Left colon (tissue), 2 donors: ENCODE data around the gene FAM186B. TPM values are rescaled to one million over a fixed set of nuclear protein-coding genes. Genes with fewer than 3 reads are reported as not detected.
A peak's percentile ranks its signal among the peaks of the same experiment; 100 is the strongest.

Experiments used
- ATAC-seq: fragments of 200-7000 bp; cut with Tn5 transposase; one replicate; pipeline ENCODE4 v1.9.1; 2020; ENCODE audit warnings: mild to moderate bottlenecking, moderate library complexity
- DNase-seq, 2 donors: peaks; one replicate each; pipeline ENCODE4 v3.0.0-alpha.2; 2020
- intact Hi-C, 2 donors: fragments of 100-400 bp; cut with DNase I in 1 of 2; cut with micrococcal nuclease in 1 of 2; formaldehyde crosslinking; loops; one replicate each; pipeline versions ENCODE4 v1.11.2 to v1.14.0; 2022; cut with DNase I, micrococcal nuclease
- total RNA-seq, 2 donors: library from RNA; stranded (reverse); fragmentation: NEBNext Ultra II Directional; extraction: Animal tissue kit (Norgen Biotek cat#: 25700); gene quantifications; one replicate each; pipeline ENCODE4 v1.2.1, GENCODE V29; 2021
- donor health status: DM: no; HTN: no; CAD: no.
- donor health status: DM: yes; HTN: yes; CAD: no.

The FAM186B gene
- total RNA-seq, 2 donors from 2014 or later = 0.25 to 0.31 TPM

DNA sequence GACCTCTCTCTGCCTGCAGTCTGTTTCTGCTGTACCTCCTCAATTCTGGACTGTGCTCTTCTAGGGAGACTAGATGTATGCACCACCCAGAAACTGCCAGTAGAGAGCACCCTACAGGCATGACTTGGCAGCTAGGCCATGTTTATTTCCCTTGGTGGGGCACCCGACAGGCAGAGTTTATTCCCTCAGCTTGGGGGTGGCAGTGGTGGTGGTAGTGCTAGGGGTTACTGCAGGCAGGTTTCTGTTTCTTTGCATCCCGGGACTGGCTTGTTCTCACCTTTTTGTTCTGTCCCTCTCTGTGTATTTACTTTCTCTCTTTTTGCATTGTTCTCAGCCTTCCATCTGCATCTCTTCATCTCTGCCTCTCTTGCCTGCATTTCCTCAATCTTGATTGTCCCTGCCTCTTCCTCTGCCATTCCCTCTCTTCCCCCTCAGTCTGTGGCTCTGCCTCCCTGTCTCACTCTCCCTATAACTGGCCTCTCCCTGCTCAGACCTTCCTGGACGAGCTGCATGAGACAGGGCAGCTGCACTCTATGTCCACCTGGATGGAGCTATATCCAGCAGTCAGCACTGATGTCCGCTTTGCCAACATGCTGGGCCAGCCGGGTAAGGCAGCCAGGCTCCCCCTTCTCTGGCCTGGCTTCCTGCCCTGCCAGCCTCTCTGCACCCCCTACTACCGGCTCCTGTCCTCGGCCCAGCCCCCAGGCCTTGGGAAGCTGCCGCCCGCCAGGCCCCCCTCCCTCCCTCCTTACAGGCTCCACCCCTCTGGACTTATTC is 31.7 kb upstream of the FAM186B start:
- DNase-seq (peak; percentile 51 to 55), ATAC-seq (peak; percentile 87)
- intact Hi-C loops = no loop called here

DNA sequence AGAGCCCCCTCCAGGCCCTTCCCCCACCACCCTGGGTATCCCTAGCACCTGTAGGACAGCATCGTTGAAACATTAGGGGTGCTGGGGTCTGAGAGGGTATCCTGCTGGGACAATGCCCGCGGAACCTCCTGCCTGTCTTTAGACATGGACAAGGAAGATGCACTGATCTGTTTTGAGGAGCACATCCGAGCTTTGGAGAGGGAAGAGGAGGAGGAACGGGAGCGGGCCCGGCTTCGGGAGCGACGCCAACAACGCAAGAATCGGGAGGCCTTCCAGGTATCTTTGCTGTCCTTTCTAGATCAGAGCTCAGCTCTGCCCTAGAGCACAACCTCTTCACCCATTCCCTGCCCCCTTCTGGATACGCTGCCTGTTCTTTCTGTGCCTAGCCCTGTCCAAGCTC is 31.1 kb upstream of the FAM186B start:
- no peak for DNase-seq
- intact Hi-C loops = no loop called here
- ATAC-seq = no peak

DNA sequence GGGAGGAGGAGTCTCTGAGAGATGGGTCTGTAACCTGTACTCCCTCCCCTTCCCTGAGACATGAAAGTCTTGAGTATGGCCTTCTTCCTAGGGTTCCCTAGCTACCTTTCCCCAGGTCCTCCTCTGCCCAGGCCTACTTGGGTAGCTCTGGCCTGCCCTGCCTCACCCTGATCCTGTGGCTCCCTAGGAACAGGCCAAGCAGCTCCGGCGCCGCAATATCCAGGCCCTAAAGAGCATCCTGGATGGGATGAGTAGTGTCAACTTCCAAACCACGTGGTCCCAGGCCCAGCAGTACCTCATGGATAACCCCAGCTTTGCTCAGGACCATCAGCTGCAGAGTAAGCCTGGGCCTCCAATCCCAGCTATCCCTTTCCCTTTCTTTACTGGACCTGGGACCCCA is 30.2 kb upstream of the FAM186B start:
- intact Hi-C loops = no loop called here
- ATAC-seq = no peak
- no peak for DNase-seq

DNA sequence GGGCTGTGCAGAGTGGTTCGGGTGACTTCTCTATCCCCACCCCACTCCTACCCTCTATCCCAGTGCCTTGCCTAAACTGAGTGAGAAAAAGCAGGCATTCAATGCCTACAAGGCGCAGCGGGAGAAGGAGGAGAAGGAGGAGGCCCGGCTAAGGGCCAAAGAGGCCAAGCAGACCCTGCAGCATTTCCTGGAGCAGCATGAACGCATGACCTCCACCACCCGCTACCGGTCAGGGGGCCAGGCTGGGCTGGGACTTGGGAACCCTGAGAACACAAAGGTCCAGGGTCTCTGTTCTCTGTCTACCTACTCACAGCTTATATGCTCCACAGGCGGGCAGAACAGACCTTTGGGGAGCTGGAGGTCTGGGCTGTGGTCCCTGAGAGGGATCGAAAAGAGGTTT is 29.6 kb upstream of the FAM186B start:
- DNase-seq (no peak), ATAC-seq (no peak)
- intact Hi-C loops = no loop called here

DNA sequence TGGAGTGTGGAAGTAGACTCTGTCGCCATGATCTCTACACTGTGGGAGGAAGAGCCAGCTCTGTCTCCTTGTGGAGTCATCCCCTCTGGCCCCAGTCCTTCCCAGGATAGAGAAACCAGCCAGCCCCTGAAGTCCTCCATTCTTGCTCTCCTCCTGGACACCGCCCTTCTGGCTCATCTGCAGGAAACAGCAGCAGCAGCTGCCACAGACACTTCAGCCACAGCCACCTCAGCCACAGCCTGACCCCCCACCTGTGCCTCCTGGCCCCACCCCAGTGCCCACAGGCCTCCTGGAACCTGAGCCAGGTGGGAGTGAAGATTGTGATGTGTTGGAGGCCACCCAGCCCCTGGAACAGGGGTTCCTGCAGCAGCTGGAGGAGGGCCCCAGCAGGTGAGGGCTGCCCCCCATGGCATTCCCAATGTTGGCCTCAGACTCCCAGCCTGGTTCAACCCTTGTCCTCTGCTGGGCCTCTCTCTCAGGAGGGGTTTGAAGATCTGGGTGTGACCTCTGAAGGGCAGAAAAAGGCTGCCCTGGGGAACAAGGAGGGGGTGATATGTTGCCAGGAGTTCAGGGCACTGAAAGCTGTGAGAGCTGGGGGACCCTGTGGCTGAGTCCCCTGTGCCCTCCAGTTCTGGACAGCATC is 28.4 kb upstream of the FAM186B start:
- intact Hi-C loops = no loop called here
- DNase-seq (no peak), ATAC-seq (no peak)

DNA sequence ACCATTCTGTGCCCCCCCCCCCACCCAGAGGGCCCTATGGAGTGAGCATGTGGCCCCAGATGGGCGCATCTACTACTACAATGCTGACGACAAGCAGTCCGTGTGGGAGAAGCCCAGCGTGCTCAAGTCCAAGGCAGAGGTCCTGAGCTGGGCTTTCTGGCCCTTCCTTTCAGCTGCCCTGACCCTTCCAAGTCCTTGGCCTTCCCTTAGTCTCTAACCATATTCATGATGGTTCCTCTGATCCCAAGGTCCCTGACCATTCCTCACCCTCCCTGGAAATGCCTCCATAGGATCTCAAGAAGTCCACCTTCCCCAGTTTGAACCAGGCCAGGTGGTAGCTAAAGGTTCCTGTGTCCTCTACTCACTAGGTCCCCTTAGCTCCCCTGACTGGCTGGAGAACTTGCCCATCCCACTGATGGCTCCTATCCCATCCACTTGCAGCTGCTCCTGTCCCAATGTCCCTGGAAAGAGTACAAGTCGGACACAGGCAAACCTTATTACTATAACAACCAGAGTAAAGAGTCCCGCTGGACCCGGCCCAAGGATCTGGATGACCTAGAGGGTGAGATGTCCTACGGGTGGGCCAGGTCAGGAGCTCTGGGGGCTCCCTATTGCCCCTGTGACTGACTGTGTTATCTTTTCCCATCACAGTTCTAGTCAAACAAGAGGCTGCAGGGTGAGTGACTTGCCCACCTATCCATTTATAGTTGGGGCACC is 27.7 kb upstream of the FAM186B start:
- ATAC-seq = no peak
- intact Hi-C loops = no loop called here

DNA sequence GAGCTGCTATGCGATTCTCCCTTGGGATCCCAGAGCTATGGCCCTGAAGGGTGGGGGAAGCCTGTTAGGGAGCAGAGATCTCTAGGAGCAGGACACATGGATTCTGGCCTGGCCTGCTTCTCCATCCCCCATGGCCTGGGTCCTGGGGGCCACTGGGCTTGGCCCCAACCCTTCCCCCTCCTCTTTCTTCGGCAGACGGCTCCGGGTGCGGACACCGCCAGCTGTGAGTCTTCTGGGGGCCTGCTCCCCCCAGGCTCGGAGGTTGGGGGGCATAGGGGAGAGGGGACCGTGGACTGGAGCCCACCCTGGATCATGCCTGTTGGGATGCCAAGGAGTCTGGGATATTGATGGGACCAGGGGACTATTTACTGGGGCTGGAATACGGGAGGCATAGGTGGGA is 27.0 kb upstream of the FAM186B start:
- intact Hi-C loops = no loop called here
- DNase-seq (no peak), ATAC-seq (no peak)

More for the DNA sequence above, 27.7 kb upstream of the FAM186B start:
- DNase-seq = no peak

DNA sequence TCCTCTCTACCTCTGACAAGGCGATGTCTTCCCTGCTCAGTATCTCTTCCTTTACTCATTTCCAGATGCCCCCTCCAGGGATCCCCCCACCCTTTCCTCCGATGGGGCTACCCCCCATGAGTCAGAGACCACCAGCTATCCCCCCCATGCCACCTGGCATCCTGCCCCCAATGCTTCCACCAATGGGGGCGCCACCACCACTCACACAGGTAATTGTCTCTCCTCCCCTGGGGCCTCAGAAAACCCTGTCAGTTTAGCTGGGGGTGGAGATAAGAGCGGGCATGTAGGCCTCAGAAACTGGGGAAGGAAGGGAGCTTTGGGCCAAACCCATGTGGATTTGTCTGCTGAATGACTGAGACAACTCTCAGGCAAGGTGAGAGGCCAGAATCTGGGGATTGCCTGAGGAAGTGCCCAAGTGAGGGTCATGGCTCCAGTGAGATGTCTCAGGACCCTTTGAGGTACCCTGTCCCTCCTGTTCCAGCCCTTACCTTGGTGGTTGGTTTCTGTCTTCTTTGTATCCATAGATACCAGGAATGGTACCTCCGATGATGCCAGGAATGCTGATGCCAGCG is 26.0 kb upstream of the FAM186B start:
- ATAC-seq (no peak), DNase-seq (no peak)
- intact Hi-C loops = no loop called here

DNA sequence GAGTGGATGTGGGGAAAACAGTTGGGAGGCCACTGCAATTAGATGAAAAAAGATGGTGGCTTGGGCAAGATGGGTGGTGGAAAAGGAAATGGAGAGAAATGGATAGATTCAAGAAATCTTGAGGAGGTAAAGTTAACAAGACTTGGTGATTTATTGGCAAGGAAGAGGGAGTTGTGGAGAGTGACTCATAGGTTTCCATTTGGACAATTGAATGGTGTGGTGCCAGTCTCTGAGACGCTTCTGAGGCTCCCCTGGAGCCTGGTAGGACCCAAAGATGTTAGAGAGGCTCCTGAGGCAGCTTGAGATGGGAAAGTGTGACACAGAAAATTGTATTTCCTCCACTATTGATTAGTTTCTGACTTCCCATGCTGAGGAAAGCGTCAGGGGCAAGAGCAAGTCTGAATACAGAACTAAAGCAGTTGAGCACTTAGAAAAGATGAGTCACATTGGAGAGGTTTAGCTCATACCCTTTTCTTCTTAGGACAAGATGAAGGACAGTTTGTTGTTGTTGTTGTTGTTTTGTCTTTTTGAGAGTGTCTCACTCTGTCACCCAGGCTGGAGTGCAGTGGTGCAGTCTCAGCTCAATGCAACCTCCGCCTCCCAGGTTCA is 22.4 kb upstream of the FAM186B start:
- DNase-seq (no peak), ATAC-seq (no peak)
- intact Hi-C loops = no loop called here

DNA sequence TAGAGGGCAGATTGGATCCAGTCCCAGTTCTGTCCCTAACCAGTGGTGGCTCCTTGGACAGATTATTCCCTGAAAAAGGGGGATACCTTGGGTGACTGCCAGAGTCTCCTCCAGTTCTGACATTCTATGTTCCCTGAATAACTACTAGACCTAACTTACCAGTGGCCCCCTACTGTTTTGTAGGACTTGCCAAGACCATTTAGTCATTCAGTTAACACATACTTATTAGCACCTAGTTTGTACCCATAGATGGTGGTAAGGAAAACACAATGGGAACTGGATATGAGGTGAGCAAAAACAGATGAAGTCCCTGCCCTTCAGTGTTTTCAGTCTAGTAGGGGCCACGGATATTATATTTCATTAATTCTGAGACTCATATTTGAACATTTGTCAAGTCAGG is 21.4 kb upstream of the FAM186B start:
- DNase-seq = no peak
- intact Hi-C loops = no loop called here
- ATAC-seq = no peak

DNA sequence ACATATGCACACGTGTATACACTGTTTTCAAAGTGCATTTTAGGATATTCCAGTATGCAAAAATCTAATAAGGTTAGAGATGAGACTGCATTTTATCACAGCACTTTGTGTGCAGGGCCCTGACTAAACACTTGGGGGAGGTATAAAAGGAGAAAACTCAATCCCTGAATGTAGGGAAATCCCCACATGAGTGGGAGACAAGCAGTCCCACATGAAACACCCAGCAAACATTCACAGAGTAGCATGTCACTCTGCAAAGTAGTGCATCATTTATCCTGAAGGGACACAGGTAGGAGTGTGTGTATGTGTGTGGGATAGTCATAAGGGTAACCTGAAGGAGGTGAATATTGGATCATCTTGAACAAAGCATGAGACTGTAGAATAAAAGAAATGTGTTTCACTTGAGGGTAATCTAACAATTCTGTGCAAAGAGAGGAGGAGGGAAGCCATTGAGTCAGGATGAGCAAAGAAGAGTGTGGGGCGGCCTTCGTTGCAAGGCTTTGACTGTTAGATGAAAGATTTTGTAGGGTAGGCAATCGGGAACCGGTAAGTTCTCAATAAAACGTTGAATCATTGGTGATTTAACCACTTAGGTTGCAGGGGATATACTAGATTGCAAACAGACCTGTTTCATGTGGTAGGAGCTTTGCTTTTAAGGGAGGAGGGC is 20.9 kb upstream of the FAM186B start:
- DNase-seq = no peak
- intact Hi-C loops = no loop called here
- no peak for ATAC-seq

DNA sequence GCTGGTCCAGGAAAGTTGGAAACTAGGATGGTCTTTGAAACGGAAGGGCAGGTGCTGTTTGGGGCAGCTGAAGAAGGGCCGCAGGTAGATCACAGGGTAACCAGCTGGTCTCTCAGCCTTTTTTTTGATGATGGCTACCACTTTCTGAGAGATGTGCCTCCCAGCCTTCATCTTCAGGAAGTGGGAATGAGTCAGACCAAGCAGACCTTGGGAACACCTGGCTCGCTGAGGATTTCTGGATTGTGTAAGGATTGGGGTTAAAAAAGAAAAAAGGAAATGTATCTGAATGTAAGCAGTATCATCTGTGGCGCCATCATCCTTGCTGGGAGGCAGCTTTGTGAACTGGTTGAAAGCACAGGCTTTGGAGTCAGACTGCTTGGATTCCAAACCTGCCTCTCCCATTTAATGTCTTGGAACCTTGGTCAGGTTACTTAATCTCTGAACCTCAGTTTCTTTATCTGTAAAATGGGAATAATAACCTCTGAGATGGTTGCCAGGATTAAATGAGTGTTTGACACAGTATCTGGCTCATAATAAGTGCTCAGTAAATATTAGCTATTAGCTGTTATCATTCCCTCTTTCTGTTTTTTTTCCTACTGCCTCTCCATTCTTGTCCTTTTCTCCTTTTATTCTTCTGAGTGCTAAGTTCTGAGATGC is 19.6 kb upstream of the FAM186B start:
- DNase-seq (no peak), ATAC-seq (no peak)
- intact Hi-C loops = no loop called here

DNA sequence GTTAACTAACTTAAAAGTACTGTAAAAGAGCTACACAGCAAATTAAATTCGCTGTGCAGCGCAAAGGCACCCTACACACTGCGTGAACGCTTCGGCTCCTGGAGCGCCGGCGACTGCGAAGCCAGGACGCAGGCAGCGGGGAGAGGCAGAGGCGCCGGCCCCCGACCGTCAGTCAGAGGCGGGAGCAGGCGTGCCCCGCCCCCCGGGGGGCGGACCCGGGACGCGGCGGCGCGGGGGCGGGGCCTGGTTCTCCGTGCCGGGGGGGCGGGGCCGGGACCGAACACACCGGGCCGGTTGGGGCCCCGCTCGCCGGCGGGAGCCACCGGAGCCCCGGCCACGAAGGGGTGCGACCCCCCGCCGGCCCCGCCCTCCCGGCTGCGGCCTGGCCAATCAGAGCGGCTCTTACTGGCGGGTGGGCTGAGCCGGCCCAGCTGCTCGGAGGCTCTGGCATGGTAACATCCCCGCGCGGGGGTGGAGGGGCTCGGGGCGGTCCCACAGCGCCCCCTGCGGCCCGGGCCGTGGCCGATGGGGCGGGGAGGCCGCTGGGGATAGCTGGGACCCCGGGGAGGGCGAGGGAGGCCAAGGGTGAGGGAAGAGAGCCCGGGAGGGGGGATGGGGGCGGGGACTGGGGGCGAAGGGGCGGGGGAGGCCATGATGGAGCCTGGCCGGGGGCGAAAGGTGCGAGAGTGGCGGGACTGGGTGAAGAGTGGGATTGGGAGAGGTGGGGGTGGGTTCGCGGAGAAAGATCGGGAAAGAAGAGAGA is 17.9 kb upstream of the FAM186B start, which contains the start of gene PRPF40B:
PRPF40B (plus strand) TSS at position 420 of the 763 bp plus-strand sequence; CDS start at position 450, 30 bp downstream.
- ATAC-seq (peak; percentile 94), DNase-seq (peak; percentile 85 to 91)
- intact Hi-C loops = no loop called here

DNA sequence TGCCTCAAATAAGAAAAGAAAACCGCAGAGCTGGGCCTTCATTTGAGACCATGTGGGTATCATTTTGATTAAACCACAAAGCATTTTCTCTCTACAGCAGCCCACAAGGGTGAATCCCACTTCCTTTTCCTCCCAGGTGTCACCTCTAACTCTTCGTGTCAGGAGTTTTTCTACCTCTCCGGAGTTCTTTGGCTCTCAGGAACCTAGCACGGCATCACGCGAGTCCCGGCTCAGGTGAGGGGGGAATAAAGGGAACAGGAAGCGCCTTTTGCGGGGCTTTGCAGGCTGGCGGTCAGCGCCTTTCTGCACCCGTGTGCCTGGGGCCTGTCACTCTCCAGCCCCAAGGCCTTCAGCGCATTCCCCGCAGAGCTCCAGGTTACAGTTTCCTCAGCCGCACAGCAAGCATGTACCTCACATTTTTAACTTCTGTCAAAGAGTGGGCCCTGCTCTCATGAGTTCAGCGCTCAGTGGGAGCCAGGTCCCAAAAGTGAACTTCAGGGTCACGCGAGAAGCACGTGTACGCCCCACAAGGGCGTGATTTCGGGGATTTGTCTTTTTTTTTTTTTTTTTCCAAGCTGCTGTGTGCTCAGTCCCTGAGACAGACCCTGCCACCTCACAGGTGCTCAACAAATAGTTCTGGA is 17.2 kb upstream of the FAM186B start:
- ATAC-seq (peak; percentile 52), DNase-seq (peak in 1 of 2 donors; percentile 50)
- intact Hi-C loops = no loop called here

DNA sequence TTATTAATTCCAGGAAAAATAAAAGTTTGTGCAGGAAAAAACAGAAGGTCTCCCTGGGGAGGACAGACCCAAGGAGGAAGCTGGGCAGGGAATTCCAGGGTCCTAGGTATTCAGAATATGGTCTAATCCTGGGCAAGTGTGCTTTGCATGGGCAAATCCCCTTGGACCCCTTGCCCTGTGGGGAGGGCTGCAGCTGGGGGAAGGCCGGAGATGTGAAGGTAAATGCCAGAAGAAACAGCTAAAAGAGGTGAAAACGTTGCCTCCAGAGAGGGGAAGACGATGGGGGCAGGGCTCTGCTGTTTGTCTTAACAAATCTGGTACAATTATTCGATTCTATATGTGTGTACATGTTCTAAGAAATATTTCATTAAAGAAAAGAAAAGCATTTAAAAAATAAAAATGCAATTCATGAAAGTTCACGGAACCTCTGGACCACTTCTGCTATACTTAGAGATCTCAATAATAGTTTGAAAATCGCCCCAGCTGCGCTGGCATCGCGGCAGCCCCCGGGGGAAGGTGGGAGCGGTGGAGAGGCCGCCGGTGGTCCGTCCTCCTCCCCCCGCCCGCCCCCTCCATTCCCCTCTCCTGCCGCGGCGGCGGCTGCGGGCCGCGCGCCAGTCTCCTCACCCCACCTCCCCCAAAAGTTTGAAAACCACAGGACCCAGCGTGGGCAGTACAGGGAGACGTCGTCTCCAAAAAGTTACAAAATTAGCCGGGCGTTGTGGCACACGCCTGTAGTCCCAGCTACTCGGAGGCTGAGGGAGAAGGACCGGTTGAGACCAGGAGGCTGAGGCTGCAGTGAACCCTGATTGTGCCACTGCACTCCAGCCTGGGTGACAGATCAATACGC is 16.4 kb upstream of the FAM186B start:
- intact Hi-C loops = no loop called here
- DNase-seq (peak in 1 of 2 donors; percentile 26), ATAC-seq (peak; percentile 19)

DNA sequence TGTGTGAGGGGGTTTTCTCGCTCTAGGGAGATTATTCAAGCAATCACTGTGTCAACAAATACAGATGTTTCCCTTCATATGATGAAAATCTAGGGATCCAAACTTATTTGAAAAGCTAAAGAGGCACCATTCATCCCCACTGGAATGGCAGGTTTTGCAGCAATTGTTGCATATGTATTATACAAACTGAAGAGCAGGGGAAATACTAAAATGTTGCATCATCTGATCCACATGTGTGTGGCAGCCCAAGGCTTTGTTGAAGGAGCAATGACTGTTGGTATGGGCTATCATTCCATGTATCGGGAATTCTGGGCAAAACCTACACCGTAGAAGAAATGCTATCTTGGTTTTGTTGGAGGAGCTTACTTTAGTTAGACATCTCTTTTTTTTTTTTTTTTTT is 13.8 kb upstream of the FAM186B start:
- intact Hi-C loops = no loop called here

More for the DNA sequence above, 13.8 kb upstream of the FAM186B start:
- DNase-seq (no peak), ATAC-seq (no peak)
